Stomach smooth muscle (tissue), 2 donors: Measurements from ENCODE around the gene HOXB3.

ENCODE experiments used
- H3K27ac ChIP-seq: one replicate; pipeline ENCODE4 v1.7.0; 2013; ENCODE audit warnings: mild to moderate bottlenecking, low read length, inconsistent platforms
- H3K27me3 ChIP-seq, 2 donors: one replicate each; pipeline ENCODE4 v1.7.0; 2013; ENCODE audit warnings: low read length in 2 of 2; ENCODE audit not compliant: insufficient read depth in 2 of 2, control insufficient read depth in 1 of 2
- H3K36me3 ChIP-seq, 2 donors: one replicate each; pipeline ENCODE4 v1.7.0; 2013; ENCODE audit warnings: low read length in 2 of 2; ENCODE audit not compliant: control insufficient read depth in 2 of 2, insufficient read depth in 2 of 2
- H3K4me1 ChIP-seq: one replicate; pipeline ENCODE4 v1.7.0; 2013; ENCODE audit warnings: low read length; ENCODE audit not compliant: control insufficient read depth, insufficient read depth
- H3K4me3 ChIP-seq, 2 donors: one replicate each; pipeline ENCODE4 v1.7.0; 2013; ENCODE audit warnings: low read length in 2 of 2
- H3K9ac ChIP-seq, 2 donors: one replicate each; pipeline ENCODE4 v1.7.0; 2013; ENCODE audit warnings: low read length in 2 of 2, mild to moderate bottlenecking in 1 of 2
- H3K9me3 ChIP-seq, 2 donors: one replicate each; pipeline ENCODE4 v1.7.0; 2013; ENCODE audit warnings: low read length in 2 of 2; ENCODE audit not compliant: control insufficient read depth in 2 of 2
- donor health status: healthy.
- donor health status: Pancreatic carcinoma.

The HOXB3 gene

DNA sequence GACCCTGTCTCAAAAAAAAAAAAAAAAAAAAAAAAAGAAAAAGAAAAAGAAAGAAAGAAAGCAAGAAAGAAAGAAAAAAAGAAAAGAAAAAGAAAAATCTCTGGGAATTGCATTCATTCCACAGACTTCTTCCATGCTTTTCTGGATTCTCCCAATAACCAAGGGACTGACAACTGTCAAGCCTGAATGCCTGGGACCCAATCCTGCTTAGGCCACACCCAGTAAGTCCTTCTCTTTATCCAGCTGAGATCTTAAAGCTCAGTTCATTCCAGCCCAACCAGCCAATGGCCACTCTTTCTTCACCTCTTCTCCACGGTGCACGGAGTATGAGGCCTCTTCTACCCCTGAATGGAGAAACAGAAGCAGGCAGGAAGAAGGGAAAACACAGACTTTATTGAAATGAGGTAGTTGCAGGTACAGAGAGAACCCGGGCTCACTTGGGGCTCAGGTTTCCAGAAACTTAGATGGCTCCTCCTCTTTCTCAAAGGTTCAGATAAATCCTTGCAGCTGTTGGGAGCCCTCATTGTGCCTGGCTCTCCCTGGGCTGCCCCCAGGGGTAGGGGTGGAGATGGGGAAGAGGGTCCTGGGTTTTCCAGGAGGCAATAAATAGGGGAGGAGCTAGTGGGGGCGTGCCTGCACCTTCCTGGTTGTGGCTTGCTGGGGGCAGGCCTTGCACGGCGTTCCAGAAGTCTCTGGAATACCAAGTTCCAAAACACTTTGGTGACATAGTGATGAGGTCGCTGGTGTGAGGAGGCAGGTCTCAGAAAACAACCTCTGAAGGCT lies 61.7 kb downstream of the HOXB3 start:
- H3K27ac ChIP-seq: no peak overlapping the region
- H3K4me1 ChIP-seq: no peaks in the 10 kb centered on the region
- H3K36me3 ChIP-seq: no peaks in the 10 kb centered on the region
- H3K9me3 ChIP-seq: no peaks in the 10 kb centered on the region
- no peak overlapping the region for H3K9ac ChIP-seq
- no peak overlapping the region for H3K4me3 ChIP-seq
- H3K27me3 ChIP-seq: peaks cover 0 to 10% of the 10 kb centered on the region in 2 donors

DNA sequence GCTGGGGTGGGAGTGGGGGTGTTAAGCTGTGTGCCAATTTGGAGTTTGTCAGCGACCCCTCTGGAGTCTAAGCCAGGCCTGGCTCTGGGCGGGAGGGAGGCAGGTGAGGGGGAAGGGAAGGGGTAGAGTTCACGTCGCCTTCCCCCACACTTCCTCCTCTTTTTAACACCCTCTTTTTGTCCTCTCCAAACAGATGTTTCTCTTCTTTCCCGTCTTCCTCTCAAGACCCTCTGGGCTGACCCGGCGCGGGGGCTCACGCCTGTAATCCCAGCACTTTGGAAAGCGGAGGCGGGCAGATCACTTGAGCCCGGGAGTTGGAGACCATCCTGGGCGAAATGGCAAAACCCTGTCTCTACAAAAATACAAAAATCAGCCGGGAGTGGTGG lies 62.5 kb downstream of the HOXB3 start:
- H3K4me3 ChIP-seq: no peak overlapping the region
- H3K4me1 ChIP-seq: peaks cover 6% of the 10 kb centered on the region
- H3K9ac ChIP-seq: no peak overlapping the region
- no peaks in the 10 kb centered on the region for H3K36me3 ChIP-seq
- peaks cover 0 to 10% of the 10 kb centered on the region in 2 donors for H3K27me3 ChIP-seq
- no peak overlapping the region for H3K27ac ChIP-seq
- H3K9me3 ChIP-seq: no peaks in the 10 kb centered on the region

DNA sequence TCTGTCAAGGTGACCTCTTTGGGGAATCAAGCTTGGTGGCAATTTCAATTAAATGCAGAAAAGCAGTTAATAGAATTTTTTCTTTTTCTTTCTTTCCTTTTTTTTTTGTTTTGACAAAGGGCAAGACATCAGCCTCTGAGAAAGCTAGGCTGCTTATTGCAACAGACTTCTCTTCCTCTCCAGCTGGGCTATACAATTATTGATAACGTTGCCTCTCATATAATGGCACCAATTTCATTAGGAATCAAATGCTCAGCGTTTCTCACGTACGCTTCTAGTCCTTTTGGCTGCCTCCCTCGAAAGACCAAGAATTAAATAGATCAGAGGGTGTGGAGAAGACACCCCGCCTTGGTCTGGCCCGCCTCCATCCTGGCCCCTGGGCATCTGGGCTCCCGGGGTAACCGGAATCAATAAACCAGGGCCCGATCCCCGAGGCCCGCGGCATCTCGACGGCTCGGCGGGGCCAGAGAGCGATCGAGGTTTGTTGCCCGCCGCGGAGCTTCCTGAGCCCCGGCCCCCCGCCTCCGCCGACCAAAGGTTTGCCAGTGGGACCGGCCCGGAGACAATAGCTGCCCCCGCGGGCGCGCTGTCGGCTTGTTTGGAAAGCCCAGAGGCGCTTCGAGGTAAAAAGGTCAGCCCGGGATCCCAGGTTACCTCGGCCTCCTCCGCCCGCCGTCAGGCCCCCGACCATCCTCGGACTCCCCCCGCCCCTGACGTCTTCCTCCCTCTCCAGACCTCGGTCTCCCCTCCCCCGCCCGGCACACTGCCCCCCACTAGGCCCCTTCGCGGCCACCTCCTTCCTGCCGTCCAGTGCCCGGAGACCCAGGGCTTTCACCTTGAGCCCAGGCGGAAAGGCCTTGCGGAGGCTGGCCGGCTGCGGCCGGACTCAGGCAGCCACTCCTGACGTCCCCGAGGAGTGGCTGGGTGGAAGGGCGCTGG lies 63.2 kb downstream of the HOXB3 start:
- H3K4me1 ChIP-seq: peaks cover 12% of the 10 kb centered on the region
- H3K9ac ChIP-seq: no peak overlapping the region
- no peaks in the 10 kb centered on the region for H3K9me3 ChIP-seq
- H3K36me3 ChIP-seq: no peaks in the 10 kb centered on the region
- no peak overlapping the region for H3K27ac ChIP-seq
- peaks cover 0 to 10% of the 10 kb centered on the region in 2 donors for H3K27me3 ChIP-seq
- H3K4me3 ChIP-seq: no peak overlapping the region

DNA sequence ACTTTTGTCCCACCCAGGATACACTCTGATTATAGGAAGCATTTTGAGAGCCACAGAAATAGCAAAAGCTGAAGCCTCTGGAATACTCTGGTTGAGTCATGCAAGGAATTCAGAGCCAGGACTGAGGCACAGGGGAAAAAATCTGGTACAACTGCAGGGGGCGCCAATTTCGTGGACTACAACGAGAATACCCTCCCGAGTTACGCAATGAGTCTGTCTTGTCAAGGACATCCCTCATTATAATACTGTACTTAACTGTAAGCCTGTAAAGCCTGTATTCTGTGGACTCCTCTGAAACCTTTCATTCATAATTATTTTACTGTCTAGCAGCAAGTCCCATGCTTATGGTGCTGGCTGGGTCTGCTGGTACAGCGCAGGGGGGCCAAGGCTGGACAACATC lies 67.0 kb downstream of the HOXB3 start:
- Histone ChIP-seq H3K4me3 (no peak overlapping the region), H3K27ac (no peak overlapping the region), H3K27me3 (peaks cover 0 to 7% of the 10 kb centered on the region in 2 donors), H3K36me3 (no peaks in the 10 kb centered on the region), H3K4me1 (peaks cover 14% of the 10 kb centered on the region), H3K9ac (no peak overlapping the region), H3K9me3 (no peaks in the 10 kb centered on the region)

- Histone ChIP-seq H3K4me3 (no peak overlapping the region), H3K36me3 (no peaks in the 10 kb centered on the region), H3K9ac (no peak overlapping the region), H3K9me3 (no peaks in the 10 kb centered on the region), H3K4me1 (peaks cover 14% of the 10 kb centered on the region), H3K27me3 (peaks cover 0 to 3% of the 10 kb centered on the region in 2 donors), H3K27ac (peak overlapping the region; percentile 11)
Observed at GRCh38 chr17:48522031-48522653, 67.9 kb downstream of the HOXB3 start.

DNA sequence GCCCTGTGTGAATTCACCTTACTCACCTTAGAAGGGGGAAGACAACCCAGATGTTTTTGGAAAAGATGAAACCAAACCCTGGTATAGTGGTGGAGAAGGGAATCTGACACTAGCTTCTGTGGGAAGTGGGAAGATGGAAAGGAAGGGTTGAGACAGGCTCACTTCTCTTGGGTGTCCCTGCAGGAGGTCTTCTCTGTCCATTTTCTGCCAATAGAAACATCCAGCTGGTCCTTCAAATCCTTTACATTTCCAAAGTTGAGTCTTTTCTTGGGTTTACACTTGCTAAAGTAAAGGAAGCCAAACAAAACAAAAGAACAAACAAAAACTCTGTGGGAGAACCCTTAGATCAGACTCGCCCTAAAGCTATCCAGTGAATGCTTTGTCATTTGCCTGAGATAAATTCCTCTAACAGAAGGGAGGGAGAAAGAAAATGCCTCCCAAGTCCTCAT lies 69.4 kb downstream of the HOXB3 start:
- Histone ChIP-seq H3K27me3 (no peaks in the 10 kb centered on the region), H3K4me1 (peaks cover 14% of the 10 kb centered on the region)

DNA sequence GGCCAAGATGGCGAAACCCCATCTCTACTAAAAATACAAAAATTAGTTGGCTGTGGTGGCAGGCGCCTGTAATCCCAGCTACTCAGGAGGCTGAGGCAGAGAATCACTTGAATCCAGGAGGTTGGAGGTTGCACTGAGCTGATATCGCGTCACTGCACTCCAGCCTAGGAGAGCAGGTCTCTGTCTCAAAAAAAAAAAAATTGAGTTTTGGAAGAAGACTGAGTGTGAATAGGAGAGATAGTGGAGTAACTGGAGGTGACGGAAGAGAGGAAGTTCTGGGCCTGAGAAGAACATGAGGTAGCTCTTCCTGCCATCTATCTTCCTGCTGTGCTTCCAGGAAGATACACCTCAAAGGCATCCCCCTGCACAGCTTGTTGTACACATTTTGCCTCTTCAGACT lies 70.6 kb downstream of the HOXB3 start:
- Histone ChIP-seq H3K27ac (no peak overlapping the region), H3K36me3 (no peaks in the 10 kb centered on the region), H3K4me3 (no peak overlapping the region), H3K9me3 (no peaks in the 10 kb centered on the region), H3K9ac (no peak overlapping the region), H3K4me1 (peaks cover 14% of the 10 kb centered on the region), H3K27me3 (no peaks in the 10 kb centered on the region)

More for the DNA sequence above, 69.4 kb downstream of the HOXB3 start:
- no peak overlapping the region for H3K4me3 ChIP-seq
- no peak overlapping the region for H3K27ac ChIP-seq
- no peaks in the 10 kb centered on the region for H3K9me3 ChIP-seq
- no peak overlapping the region for H3K9ac ChIP-seq
- H3K36me3 ChIP-seq: no peaks in the 10 kb centered on the region

DNA sequence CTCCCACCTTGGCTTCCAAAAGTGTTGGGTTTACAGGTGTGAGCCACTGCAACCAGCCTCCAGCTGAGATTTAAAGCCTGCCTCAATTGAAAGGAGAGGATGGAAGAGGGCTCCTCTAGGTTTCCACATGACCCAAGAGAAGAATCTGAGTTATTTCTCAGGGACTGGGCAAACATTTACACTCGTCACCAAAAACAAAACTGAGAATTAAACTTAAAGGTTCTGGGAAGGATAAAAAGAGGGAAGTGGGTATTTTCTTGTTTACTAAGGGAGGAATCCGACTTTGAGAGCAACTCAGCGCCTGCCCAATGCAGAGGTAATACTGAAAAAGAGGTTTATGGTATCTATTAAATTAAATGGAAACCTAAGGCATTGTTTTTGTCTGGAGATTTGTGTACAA lies 72.6 kb downstream of the HOXB3 start:
- H3K4me3 ChIP-seq: no peak overlapping the region
- no peak overlapping the region for H3K27ac ChIP-seq
- peaks cover 0 to 2% of the 10 kb centered on the region in 2 donors for H3K27me3 ChIP-seq
- no peak overlapping the region for H3K9ac ChIP-seq
- peaks cover 7% of the 10 kb centered on the region for H3K4me1 ChIP-seq
- no peaks in the 10 kb centered on the region for H3K36me3 ChIP-seq
- no peaks in the 10 kb centered on the region for H3K9me3 ChIP-seq

- no peak overlapping the region for H3K4me3 ChIP-seq
- H3K9ac ChIP-seq: no peak overlapping the region
- H3K36me3 ChIP-seq: no peaks in the 10 kb centered on the region
- no peaks in the 10 kb centered on the region for H3K4me1 ChIP-seq
- peaks cover 0 to 2% of the 10 kb centered on the region in 2 donors for H3K27me3 ChIP-seq
- H3K9me3 ChIP-seq: no peaks in the 10 kb centered on the region
- H3K27ac ChIP-seq: no peak overlapping the region
Observed at GRCh38 chr17:48515925-48516900, 73.8 kb downstream of the HOXB3 start.

DNA sequence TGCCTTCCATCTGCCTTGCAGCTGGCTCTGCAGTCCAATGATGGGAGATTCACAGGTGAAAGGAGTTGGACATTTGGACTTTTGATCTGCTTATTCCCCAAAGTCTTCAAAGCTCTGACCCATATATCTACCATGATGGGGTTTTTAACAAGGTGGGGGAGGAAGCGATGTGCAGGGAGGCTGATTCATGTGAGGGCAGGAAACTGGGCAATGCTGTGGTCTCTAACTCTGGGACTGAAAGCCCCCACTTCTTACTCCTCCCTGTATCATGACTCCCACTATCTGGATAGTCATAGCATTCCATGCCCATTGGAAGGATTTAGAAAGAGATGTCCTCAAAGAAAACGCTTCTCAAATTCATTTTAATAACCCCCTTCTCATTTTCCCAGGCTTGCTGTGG lies 75.6 kb downstream of the HOXB3 start:
- no peak overlapping the region for H3K9ac ChIP-seq

More for the DNA sequence above, 75.6 kb downstream of the HOXB3 start:
- H3K27ac ChIP-seq: no peak overlapping the region
- H3K4me1 ChIP-seq: no peaks in the 10 kb centered on the region
- no peak overlapping the region for H3K4me3 ChIP-seq
- peaks cover 0 to 2% of the 10 kb centered on the region in 2 donors for H3K27me3 ChIP-seq
- H3K9me3 ChIP-seq: no peaks in the 10 kb centered on the region
- H3K36me3 ChIP-seq: no peaks in the 10 kb centered on the region
